NCI-H748 treated with DMSO at 0.1 percent for 48 hours (cell line): ENCODE data around the gene CCL15.
A peak's percentile ranks its signal among the peaks of the same experiment; 100 is the strongest.

Experiments
- DNase-seq: peaks from one replicate; lab custom pipeline; 2025; lab: John Stamatoyannopoulos, UW

CCL15 gene

DNA sequence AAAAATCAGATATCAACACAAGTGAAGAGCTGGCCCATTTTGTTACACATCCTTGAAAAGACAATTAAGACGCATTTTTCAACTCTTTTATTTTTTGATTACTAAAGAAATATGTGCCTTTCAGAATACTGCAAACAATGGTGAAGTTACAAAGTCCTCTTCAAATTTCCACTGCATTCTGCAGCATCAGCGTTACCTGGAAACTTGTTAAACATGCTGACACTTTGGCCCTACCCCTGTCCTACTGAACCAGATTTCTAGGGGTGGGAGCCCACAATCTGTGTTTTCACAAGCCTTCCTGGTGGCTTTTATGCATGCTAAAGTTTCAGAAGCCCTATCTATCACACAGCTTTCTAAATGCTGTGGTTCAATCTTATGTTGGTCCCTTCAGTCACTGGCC lies 10.3 kb downstream of the CCL15 start:
- DNase-seq: no peak

DNA sequence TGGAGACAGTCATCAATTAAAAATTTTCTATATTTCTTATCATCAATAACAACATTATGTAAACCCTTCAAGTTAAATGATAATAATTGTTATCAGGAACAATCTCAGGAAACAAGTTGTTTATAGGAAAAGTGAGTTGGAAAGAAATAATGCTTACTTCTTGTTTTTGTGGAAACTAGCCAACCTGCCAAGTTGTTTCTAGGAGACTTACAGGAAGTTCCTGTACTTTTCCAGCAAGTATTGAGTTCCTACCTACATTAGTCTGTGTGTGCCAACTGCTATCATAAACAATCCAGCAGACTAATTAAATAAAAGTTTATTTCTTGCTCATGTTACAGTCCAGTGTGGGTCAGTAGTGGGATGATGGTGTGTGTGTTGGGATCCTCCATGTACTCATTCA lies 13.2 kb downstream of the CCL15 start:
- DNase-seq: no peak

DNA sequence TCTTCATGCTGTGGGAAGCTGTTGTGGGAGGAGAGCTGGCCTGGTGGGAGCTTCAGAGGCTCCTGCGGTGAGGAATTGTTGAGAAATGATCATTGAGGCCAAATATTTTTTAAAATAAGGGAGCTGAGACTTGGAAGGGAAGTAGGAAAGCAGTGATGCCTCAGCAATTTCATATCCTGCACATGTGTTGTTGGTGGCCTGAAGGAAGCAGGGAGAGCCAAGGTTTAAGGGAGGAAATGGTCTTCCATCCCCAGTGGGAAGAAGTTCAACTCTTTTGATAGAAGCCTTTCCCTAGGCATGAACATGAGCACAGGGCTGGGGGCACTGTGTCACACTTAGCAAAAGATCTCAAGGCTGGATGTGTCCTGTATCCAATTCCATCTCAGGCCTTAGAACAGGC lies 14.7 kb downstream of the CCL15 start, which contains the start of gene CCL14:
Gene CCL14, minus strand, starts transcription at position 87 of the 400 bp plus-strand sequence. Its CDS starts 80 bp downstream, at position 7.
- DNase-seq: no peak

DNA sequence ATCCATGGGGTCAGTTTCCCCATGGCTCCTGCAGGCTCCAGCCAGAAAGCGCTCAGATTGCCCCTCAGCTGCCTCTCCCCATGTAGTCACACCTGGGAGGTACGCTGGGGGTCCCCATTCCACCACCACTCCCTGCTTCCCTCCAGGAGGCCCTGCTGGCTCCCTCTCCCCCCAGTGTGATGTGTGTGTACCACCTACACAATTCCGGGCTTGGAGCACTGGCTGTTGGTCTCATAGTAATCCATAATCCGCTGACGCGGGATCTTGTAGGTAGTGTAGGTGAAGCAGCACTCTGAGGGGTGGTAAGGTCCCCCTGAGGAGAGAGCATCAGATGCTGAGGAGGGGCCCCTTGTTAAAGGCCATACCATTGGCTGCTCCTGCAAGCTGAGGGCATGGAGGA lies 17.2 kb downstream of the CCL15 start:
- no peak for DNase-seq

DNA sequence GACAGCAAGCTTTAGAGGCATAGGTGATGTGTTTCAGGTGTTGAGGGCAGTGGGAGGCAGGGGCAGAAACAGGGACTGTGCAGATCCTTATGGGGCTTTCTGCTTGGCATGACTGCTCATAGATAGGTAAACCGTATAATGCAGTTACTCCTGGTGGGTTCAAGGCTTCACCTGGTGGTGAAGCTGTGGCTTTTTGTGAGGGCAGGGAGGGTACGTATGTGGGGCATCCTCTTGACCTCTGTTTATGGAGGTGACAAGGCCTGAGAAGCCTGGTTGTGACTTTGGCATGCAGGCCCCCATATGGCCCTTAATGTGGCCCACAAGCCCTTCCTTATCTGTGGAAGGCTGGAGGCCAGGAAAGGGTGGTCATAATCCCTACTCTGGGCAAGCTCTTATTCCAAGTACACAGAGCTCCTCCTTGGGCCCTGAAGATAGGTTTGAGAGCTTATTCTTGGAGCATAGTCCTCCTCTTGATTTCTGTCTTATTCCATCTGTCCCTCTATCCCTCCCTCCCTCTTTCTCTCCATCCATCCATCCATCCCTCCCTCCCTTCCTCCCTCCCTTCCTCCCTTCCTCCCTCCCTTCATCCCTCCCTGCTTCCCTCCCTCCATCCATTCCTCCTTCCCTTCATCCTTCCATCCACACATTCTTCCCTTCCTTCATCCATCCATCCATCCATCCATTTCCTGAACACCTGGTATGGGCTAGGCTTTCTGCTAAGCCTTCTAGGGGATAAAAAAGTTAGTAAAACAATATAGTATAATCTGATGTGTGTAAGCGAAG lies 18.8 kb downstream of the CCL15 start:
- no peak for DNase-seq

DNA sequence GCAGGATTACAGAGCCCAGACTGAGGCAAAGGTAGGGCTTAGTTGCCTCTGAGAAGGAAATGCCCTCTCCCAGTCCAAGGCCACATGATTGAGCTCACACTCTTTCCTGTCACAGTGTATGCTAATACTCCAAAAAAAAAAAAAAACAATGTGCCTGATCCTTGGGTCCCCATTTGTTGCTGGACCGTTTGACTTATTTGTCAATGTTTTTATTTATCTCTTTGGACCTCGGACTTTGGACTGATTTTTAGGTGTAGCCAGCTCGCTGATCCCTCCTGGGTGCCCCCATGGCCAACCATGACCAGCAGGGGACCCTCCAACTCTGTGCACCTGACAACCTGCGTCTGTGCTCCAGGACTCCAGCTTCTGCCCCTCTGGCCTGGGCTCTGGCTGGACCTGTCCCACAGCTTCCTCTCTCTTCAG lies 19.4 kb downstream of the CCL15 start:
- no peak for DNase-seq

DNA sequence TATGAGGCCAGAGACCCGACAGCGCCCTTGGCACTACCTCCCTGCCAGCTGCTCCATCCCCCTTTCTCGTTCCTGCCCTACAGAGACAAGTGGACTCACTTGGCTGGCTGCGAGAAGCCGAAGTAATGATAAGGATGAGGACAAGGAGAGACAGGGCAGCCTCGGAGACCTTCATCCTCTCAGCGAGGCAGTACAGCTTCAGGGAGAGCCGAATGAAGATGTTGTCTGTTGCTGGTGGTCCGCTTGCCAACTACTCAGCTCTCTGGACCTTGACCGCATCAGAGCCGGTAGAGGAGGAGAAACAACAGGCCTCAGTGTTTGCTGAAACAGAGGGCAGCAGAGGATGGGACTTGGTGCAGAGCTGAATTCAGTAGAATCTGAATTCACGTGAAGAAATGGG lies 20.1 kb downstream of the CCL15 start, which contains the start of gene CCL16:
Gene CCL16, minus strand, starts transcription at position 252 of the 400 bp plus-strand sequence. Its CDS starts 77 bp downstream, at position 175.
- DNase-seq: no peak

DNA sequence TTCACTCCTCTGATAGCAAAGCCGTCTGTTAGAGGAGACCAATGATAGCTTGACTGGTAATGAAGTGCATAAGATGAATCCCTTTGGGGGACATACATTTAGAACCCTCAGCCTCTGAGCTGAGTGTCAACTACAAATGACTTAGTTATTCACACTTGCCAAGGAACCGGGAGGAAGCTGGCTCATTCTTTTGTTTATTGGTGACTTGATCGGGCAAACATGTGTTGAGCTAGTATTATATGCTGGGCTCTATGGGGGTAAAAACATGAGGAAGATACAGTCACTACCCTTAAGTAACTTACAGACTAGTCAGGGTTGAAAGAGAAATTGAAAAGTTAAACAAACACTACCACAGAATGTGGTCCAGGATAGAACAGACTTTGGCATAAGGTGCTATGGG lies 23.0 kb downstream of the CCL15 start:
- DNase-seq: no peak

DNA sequence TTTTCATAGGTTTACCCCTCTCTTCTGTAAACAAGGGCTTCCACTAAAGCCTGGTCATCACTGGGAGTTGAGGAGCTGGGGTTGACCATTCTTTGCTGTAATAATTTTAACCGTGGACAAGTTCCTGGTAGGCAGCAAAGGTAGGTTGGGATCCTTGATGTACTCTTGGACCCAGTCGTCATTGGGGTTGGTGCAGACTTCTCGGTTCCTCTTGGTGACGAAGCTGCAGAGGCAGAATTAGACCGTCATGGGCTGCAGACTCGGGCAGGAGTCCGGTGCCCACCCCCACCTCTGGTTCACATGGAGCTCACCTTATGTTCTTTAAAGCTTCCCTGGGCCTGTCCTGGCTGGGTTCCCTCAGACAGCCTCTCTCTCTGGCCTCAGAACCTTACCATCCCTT lies 23.8 kb downstream of the CCL15 start:
- no peak for DNase-seq

DNA sequence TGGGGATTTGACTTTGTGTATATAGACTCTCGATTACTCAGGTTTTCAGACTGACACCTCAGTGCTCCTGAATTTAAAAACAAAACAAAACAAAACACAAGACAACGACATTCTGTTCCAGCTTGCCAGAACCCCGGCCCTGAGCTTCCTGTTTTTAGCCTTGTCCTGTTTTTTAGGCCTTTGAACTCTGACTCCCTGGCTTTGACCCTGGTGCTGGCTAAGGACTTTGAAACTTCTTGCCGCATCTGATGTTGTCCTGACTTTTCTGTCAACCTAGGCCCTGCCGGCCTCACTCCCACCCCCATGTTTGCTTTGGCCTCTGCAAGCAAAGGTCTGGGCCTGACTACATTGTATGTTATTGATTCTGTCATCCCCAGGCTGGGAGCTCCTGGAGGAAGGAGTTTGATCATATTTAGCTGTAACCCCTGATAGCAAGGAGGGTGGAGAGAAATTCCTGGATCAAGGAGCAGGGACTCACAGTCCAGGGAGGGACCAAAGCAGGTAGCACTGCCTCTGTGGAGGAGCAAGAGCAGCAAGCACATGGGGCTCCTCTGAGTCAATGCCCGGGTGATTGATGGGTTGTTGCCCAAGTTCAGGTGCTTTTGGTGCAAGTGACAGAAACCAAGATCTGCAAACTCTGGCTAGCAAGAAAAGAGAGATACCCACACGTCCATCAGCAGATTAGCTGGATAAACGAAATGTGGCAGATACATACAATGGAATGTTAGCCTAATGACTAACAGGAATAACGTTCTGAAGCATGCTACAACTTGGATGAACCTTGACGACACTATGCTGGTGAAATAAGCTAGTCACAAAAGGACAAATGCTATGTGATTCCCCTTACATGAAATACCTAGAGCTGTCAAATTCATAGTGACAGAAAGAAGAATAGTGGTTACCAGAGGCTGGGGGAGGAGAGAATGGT lies 27.8 kb downstream of the CCL15 start:
- DNase-seq: no peak

DNA sequence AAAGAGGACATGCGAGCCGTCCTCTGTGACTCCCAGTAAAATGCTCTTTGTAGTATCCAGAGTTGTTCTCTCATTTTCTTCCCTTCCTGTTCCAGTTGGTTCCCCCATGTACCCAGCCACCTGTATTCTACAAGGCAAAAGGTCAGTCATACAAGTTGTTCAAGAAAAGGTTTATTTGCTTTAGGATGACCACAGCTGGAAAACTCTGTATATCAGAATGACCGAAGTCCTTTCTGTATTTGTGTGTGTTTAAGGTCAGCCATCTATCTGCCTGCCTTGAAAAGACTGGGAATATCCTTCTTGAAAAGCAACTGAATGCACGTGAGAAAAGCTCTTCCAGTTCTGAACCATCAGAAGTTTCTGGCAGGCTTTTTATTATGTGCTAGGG lies 28.4 kb downstream of the CCL15 start:
- DNase-seq: no peak

DNA sequence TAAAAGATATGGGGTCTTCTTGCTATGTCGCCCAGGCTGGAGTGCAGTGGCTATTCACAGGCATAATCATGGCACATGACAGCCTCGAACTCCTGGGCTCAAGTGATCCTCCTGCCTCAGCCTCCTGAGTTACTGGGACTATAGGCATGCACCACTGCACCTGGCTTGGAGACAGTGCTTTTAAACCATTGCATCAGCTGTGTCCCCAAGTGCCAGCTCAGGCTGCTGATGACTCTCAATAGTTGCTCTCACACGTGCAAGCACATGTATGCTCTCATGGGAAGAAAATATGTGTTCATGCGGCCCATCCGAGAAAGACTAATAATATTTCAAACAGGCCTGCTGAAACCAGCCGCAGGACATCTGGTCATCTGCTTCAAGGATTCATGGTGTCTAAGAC lies 28.8 kb downstream of the CCL15 start:
- no peak for DNase-seq

DNA sequence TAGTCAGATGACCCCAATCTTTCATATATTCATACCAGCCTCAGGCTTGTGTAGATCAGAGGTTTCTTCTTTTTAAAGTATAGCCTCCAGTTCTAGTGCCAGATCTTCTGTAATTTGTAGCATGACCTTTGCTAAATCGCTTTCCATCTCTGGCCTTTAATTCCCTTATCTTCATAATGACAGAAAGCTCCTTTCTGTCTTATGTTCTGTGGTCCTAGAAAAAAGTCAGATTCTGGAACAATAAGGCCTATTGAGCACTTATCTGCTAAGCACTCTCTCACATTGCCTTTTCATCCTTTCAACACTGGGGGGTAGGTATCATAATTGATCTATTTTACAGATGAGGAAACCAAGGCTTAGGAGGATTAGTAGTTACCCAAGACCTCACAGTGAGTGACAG lies 29.3 kb downstream of the CCL15 start:
- DNase-seq: no peak

DNA sequence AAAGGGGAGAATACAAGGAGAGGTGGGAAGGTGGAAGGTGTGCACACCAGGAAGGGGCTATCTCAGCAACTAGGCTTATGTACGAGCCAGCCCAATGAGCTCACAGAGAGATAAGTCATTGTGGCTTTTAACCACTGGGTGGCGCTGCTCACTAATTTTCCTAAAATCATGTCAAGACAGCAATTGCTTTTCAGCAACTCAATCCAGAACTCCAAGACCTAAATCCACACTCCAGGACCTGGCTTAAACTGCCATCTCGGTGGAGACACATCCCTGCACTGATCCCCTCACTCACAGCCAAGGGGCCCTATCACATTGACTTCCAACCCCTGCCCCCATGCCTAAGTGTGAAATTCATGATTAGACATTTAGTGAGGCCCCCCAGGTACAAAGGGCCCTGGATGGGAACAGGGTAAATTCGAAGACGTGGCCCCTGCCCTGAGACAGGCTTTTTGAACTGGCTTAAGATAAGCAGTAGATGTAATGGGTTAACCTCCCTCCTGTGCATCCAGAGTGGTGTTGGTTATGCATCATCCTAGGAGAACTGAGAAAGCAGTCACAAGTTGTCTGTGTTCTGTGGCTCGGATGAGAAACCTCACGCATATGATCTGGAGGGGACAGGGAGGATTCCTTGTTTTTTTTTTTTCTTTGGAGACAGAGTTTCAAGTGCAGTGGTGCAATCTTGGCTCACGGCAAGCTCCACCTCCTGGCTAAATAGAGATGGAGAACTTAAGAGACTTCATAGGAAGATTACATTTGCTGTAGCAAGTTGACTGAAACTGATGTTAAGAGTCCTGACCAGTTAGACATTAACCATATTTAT lies 31.6 kb downstream of the CCL15 start:
- DNase-seq: peak; percentile 57

DNA sequence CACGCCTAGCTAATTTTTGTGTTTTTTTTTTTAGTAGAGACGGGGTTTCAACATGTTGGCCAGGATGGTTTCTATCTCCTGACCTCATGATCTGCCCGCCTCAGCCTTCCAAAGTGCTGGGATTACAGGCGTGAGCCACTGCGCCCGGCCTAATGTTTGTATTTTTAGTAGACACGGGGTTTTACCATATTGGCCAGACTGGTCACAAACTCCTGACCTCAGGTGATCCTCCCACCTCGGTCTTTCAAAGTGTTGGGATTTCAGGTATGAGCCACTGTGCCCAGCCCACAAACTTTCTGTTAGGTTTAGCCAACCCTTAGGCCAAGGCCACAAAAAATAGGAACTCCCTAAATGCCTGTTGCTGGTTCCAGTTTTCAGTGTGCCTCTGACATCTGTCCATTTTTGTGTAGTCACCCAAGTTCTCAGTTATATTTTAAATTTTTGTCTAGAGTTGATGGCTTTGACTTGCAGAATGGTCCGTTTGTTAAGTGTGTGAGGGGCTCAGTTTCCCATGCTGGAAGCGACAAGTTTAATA lies 32.8 kb downstream of the CCL15 start:
- no peak for DNase-seq

DNA sequence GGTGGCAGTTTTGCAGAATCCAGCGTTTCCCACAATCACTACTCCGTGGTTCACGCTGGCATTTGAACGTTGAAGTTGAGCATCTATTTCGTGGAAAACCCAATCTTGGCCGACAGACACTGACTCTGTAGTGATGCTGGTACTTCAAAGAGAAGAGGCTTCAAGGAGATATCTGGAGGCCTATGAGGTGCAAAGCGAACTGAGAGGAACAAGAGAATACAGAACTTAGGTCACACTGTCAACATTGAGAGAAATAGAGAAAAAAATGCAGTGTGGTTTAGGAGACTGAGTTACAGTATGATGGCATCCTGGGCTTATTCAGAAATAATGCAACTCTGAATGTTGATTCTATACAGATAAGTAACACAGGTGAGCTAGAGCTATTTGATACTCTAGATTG lies 36.1 kb downstream of the CCL15 start:
- DNase-seq: no peak

DNA sequence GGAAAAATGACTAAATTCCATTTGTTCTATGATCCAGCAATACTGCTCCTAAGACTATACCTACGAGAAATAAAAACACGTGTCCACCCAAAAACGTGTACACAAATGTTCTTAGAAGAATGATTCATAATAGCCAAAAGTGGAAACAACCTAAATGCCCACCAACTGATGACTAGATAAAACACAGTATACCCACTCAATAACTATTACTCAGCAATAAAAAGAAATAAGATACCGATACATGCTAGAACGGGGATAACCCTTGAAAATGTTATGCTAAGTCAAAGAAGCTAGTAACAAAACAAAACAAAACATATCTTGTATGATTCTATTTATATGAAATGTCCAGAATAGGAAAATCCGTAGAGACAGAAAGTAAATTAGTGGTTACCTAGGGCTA lies 37.7 kb downstream of the CCL15 start:
- DNase-seq: no peak

DNA sequence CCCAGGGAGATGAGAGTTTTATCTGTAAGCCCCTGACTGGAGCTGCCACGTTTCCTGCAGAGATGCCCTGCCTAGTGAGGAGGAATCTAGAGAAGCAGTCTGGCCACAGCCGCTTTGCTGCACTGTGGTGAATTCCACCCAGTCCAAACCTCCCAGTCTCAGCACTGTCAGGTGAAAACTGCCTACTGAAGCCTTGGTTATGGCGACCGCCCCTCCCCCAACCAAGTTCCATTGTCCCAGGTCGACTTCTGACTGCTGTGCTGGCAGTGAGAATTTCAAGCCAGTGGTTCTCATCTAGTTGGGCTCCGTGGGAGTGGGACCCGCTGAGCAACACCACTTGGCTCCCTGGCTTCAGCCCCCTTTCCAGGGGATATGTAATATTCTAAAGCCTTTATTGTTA lies 47.6 kb downstream of the CCL15 start:
- DNase-seq: no peak

DNA sequence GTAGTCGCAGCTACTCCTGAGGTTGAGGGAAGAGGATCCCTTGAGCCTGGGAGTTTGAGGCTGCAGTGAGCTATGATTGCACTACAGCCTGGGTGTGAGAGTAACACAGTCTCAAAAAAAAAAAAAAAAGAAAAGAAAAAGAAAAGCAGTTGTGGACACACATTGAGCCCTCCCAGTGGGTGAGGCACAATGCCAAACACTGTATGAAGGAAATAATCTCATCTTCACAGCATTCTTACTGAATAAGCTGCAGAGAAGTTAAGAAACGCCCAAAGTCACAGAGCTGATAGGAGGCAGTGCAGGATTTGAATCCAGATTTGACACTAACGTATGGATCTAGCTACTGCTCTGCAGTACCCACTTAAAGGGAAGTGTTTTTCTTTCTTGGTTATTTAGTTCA lies 52.0 kb downstream of the CCL15 start:
- no peak for DNase-seq

DNA sequence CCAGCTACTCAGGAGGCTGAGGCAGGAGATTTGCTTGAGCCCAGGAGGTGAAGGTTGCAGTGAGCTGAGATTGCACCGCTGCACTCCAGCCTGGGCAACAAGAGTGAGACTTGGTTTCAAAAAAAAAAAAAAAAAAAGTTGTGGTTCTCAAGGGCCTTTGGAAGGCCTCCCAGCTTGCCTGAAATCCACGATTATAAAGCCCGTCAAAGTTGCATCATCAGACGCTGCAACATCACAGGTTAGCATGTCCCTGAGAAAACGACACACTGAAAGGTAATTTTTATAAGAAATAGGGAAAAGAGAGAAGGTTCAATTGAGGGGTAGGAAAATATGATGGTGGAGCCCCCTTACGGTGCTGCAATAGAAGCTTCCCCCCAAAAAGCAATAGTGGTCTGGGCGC lies 53.3 kb downstream of the CCL15 start:
- DNase-seq: no peak
